HFFc6 (cell line): Measurements from ENCODE around the gene PLTP. TPM values are rescaled to one million over a fixed set of nuclear protein-coding genes. Genes with fewer than 3 reads are reported as not detected.

Source experiments
- DNase-seq: peaks from one replicate; pipeline ENCODE4 v3.0.0-alpha.2; 2018
- H3K27ac Mint-ChIP-seq: 2 replicates; pipeline ENCODE4 v1.8.0; 2020; ENCODE audit warnings: mild to moderate bottlenecking, mixed read lengths
- H3K27me3 Mint-ChIP-seq: 2 replicates; pipeline ENCODE4 v1.8.0; 2021; ENCODE audit warnings: mild to moderate bottlenecking, moderate library complexity, mixed read lengths; ENCODE audit not compliant: insufficient read depth
- H3K36me3 Mint-ChIP-seq: 2 replicates; pipeline ENCODE4 v1.8.0; 2021; ENCODE audit warnings: low read depth, mixed read lengths
- H3K4me1 Mint-ChIP-seq: 2 replicates; pipeline ENCODE4 v1.8.0; 2020; ENCODE audit warnings: low read depth, mixed read lengths
- H3K4me3 Mint-ChIP-seq: 2 replicates; pipeline ENCODE4 v1.8.0; 2020; ENCODE audit warnings: mild to moderate bottlenecking, moderate library complexity, mixed read lengths
- H3K9me3 Mint-ChIP-seq: 2 replicates; pipeline ENCODE4 v1.8.0; 2020; ENCODE audit warnings: mild to moderate bottlenecking, mixed read lengths
- CTCF ChIP-seq: fragments of 200-600 bp; sonication (generic); IDR thresholded peaks from 2 replicates; pipeline ENCODE4 v1.5.0; 2021; ENCODE audit warnings: antibody characterized with exemption, mild to moderate bottlenecking
- total RNA-seq, 6 experiments: library from RNA; stranded (reverse); fragmentation: NEBNext Ultra II Directional; extraction: Animal tissue kit (Norgen Biotek cat#: 25700); gene quantifications; 2 replicates in 1 of 6; 3 replicates in 5 of 6; pipeline ENCODE4 v1.2.3, GENCODE V29; 2021

PLTP gene
- total RNA-seq, 6 experiments from 2014 or later = 8.3 to 13.6 (median 11.1) TPM

- peaks cover 20% of the 10 kb centered on the region for H3K36me3 Mint-ChIP-seq
- TF ChIP-seq CTCF = no peak
- H3K27me3 Mint-ChIP-seq = peaks cover 3% of the 10 kb centered on the region; the same call in 1 of the 2 replicates
- peak within 1 kb of the TSS; percentile 94 for H3K4me3 Mint-ChIP-seq
- DNase-seq = peak; percentile 100
- no peaks in the 10 kb centered on the region; the same call in 1 of the 2 replicates for H3K9me3 Mint-ChIP-seq
- peak within 1 kb of the TSS; percentile 80 for H3K27ac Mint-ChIP-seq
- peaks cover 42% of the 10 kb centered on the region for H3K4me1 Mint-ChIP-seq
These were observed 54.7 kb downstream of the PLTP start, which contains the start of the genes ACOT8 and ZSWIM3 for GRCh38 chr20:45857114-45857881. ACOT8 (minus strand) TSS chr20:45857392; CDS start chr20:45857315, 77 bp downstream. ZSWIM3 (plus strand) TSS chr20:45857614; CDS start chr20:45857826, 212 bp downstream.

GRCh38 chr20:45853484-45853883 lies 58.5 kb downstream of the PLTP start:
- Mint-ChIP-seq H3K4me1 (peaks cover 20% of the 10 kb centered on the region), H3K4me3 (no peak overlapping the region), H3K9me3 (no peaks in the 10 kb centered on the region), H3K27ac (no peak overlapping the region), H3K36me3 (peaks cover 17% of the 10 kb centered on the region; the same call in 1 of the 2 replicates), H3K27me3 (peaks cover 3% of the 10 kb centered on the region; the same call in 1 of the 2 replicates)
- no peak for TF ChIP-seq CTCF
- no peak for DNase-seq

- peaks cover 10% of the 10 kb centered on the region; the same call in 1 of the 2 replicates for H3K4me1 Mint-ChIP-seq
- no peak for DNase-seq
- peaks cover 3% of the 10 kb centered on the region; the same call in 1 of the 2 replicates for H3K27me3 Mint-ChIP-seq
These were observed 59.6 kb downstream of the PLTP start for GRCh38 chr20:45852326-45852725.

GRCh38 chr20:45851501-45851900 lies 60.5 kb downstream of the PLTP start:
- no peak for TF ChIP-seq CTCF
- Mint-ChIP-seq H3K36me3 (peaks cover 13% of the 10 kb centered on the region; the same call in 1 of the 2 replicates), H3K27ac (no peak overlapping the region), H3K27me3 (no peaks in the 10 kb centered on the region), H3K9me3 (no peaks in the 10 kb centered on the region), H3K4me3 (no peak overlapping the region), H3K4me1 (peaks cover 9% of the 10 kb centered on the region; the same call in 1 of the 2 replicates)
- no peak for DNase-seq

More at GRCh38 chr20:45852326-45852725, 59.6 kb downstream of the PLTP start:
- peaks cover 17% of the 10 kb centered on the region; the same call in 1 of the 2 replicates for H3K36me3 Mint-ChIP-seq
- no peak overlapping the region for H3K4me3 Mint-ChIP-seq
- no peak for TF ChIP-seq CTCF
- H3K27ac Mint-ChIP-seq = no peak overlapping the region
- H3K9me3 Mint-ChIP-seq = no peaks in the 10 kb centered on the region

GRCh38 chr20:45850926-45851325 lies 61.0 kb downstream of the PLTP start:
- no peak overlapping the region for H3K27ac Mint-ChIP-seq
- no peak for DNase-seq
- H3K4me3 Mint-ChIP-seq = no peak overlapping the region
- H3K4me1 Mint-ChIP-seq = peaks cover 3% of the 10 kb centered on the region; the same call in 1 of the 2 replicates
- TF ChIP-seq CTCF = no peak
- peaks cover 12% of the 10 kb centered on the region; the same call in 1 of the 2 replicates for H3K36me3 Mint-ChIP-seq
- no peaks in the 10 kb centered on the region for H3K9me3 Mint-ChIP-seq
- no peaks in the 10 kb centered on the region for H3K27me3 Mint-ChIP-seq
